OCI-M2 (cell line): ENCODE data around the gene SEPTIN14.
"Not testable (repeated sequence)": the region's sequence is repeated elsewhere in the genome, so short reads cannot be mapped to it uniquely, and the experiment has no call there.

ENCODE experiments used
- DNase-seq: peaks from one replicate; lab custom pipeline; 2025; ENCODE audit not compliant: unreplicated experiment; lab: John Stamatoyannopoulos, UW

The SEPTIN14 gene

GRCh38 chr7:55862652-55863051, at the start of gene SEPTIN14:
SEPTIN14 (minus strand) TSS chr7:55862752; CDS start chr7:55861996, 756 bp downstream.
- not testable (repeated sequence) for DNase-seq

GRCh38 chr7:55903985-55904759, 41.6 kb upstream of the SEPTIN14 start:
- DNase-seq = no peak

GRCh38 chr7:55901059-55901458, 38.5 kb upstream of the SEPTIN14 start:
- DNase-seq = not testable (repeated sequence)

GRCh38 chr7:55898287-55898686, 35.7 kb upstream of the SEPTIN14 start:
- no peak for DNase-seq

- no peak for DNase-seq
Measured at GRCh38 chr7:55895021-55895420, 32.5 kb upstream of the SEPTIN14 start.

- no peak for DNase-seq
Measured at GRCh38 chr7:55893940-55894339, 31.4 kb upstream of the SEPTIN14 start.

- DNase-seq = not testable (repeated sequence)
Measured at GRCh38 chr7:55888378-55888777, 25.8 kb upstream of the SEPTIN14 start.

GRCh38 chr7:55887821-55888247, 25.3 kb upstream of the SEPTIN14 start:
- DNase-seq = no peak

- DNase-seq = no peak
Measured at GRCh38 chr7:55884321-55884720, 21.8 kb upstream of the SEPTIN14 start.

GRCh38 chr7:55878691-55879090, 16.1 kb upstream of the SEPTIN14 start:
- DNase-seq = no peak

GRCh38 chr7:55877308-55877707, 14.8 kb upstream of the SEPTIN14 start:
- no peak for DNase-seq

GRCh38 chr7:55873765-55874164, 11.2 kb upstream of the SEPTIN14 start:
- DNase-seq = no peak

- DNase-seq = no peak
Measured at GRCh38 chr7:55871932-55872485, 9.5 kb upstream of the SEPTIN14 start.

- not testable (repeated sequence) for DNase-seq
Measured at GRCh38 chr7:55868989-55869388, 6.4 kb upstream of the SEPTIN14 start.

GRCh38 chr7:55845164-55845563, 17.4 kb downstream of the SEPTIN14 start:
- DNase-seq = not testable (repeated sequence)

GRCh38 chr7:55838595-55838994, 24.0 kb downstream of the SEPTIN14 start:
- DNase-seq = no peak

- no peak for DNase-seq
Measured at GRCh38 chr7:55827577-55827976, 35.0 kb downstream of the SEPTIN14 start.

- no peak for DNase-seq
Measured at GRCh38 chr7:55818686-55819085, 43.9 kb downstream of the SEPTIN14 start.

GRCh38 chr7:55797260-55797659, 65.3 kb downstream of the SEPTIN14 start:
- not testable (repeated sequence) for DNase-seq

GRCh38 chr7:55794527-55794926, 68.0 kb downstream of the SEPTIN14 start:
- DNase-seq = no peak

- no peak for DNase-seq
Measured at GRCh38 chr7:55792048-55792447, 70.5 kb downstream of the SEPTIN14 start.

- no peak for DNase-seq
Measured at GRCh38 chr7:55787796-55788195, 74.8 kb downstream of the SEPTIN14 start.

GRCh38 chr7:55786901-55787300, 75.7 kb downstream of the SEPTIN14 start:
- DNase-seq = no peak
